ENCODE data around the gene FREM2.

The FREM2 gene

GRCh38 chr13:38908574-38908973 lies 221.7 kb downstream of the FREM2 start:
- Histone ChIP-seq H3K79me2 (ENCODE audit: insufficient read depth, low read length) (no peaks in the 10 kb centered on the region), H2AFZ (ENCODE audit: low read depth, low read length, severe bottlenecking) (no peak overlapping the region), H4K20me1 (ENCODE audit: low read depth, low read length) (no peaks in the 10 kb centered on the region), H3K36me3 (ENCODE audit: low read length) (no peaks in the 10 kb centered on the region), H3K27me3 (ENCODE audit: low read length) (no peaks in the 10 kb centered on the region), H3K9me2 (replicated peaks; ENCODE audit: insufficient read depth, low read length) (no peaks in the 10 kb centered on the region), H3F3A (ENCODE audit: insufficient read depth) (no peaks in the 10 kb centered on the region), H3K27ac (ENCODE audit: low read depth, low read length) (no peak overlapping the region), H3K9me3 (ENCODE audit: insufficient read depth, low read length) (no peaks in the 10 kb centered on the region), H3K9ac (ENCODE audit: low read length) (no peak overlapping the region), H3K4me2 (ENCODE audit: low read depth, low read length, poor library complexity, severe bottlenecking) (no peak overlapping the region), H3K4me3 (ENCODE audit: insufficient read depth, low read length, poor library complexity, severe bottlenecking) (no peak overlapping the region)
- TF ChIP-seq EZH2phosphoT487 (conservative IDR thresholded peaks at IDR 0.05; ENCODE audit: low read length) (no peak), CTCF (IDR thresholded peaks at IDR 0.05; ENCODE audit: insufficient read depth, low read length, poor library complexity, severe bottlenecking) (no peak)

GRCh38 chr13:38914070-38914469 lies 227.2 kb downstream of the FREM2 start:
- Histone ChIP-seq H3K27ac (ENCODE audit: low read depth, low read length) (no peak overlapping the region), H3K4me3 (ENCODE audit: insufficient read depth, low read length, poor library complexity, severe bottlenecking) (no peak overlapping the region), H3K79me2 (ENCODE audit: insufficient read depth, low read length) (no peaks in the 10 kb centered on the region), H3K9me3 (ENCODE audit: insufficient read depth, low read length) (no peaks in the 10 kb centered on the region), H3K27me3 (ENCODE audit: low read length) (no peaks in the 10 kb centered on the region), H3K9me2 (replicated peaks; ENCODE audit: insufficient read depth, low read length) (no peaks in the 10 kb centered on the region), H3K9ac (ENCODE audit: low read length) (no peak overlapping the region), H3F3A (ENCODE audit: insufficient read depth) (no peaks in the 10 kb centered on the region), H3K36me3 (ENCODE audit: low read length) (no peaks in the 10 kb centered on the region), H4K20me1 (ENCODE audit: low read depth, low read length) (no peaks in the 10 kb centered on the region), H3K4me2 (ENCODE audit: low read depth, low read length, poor library complexity, severe bottlenecking) (no peak overlapping the region), H2AFZ (ENCODE audit: low read depth, low read length, severe bottlenecking) (no peak overlapping the region)
- TF ChIP-seq CTCF (IDR thresholded peaks at IDR 0.05; ENCODE audit: insufficient read depth, low read length, poor library complexity, severe bottlenecking) (no peak), EZH2phosphoT487 (conservative IDR thresholded peaks at IDR 0.05; ENCODE audit: low read length) (no peak)

GRCh38 chr13:38921081-38921480 lies 234.2 kb downstream of the FREM2 start:
- no peaks in the 10 kb centered on the region for H4K20me1 ChIP-seq (ENCODE audit: low read depth, low read length)
- H3K4me3 ChIP-seq (ENCODE audit: insufficient read depth, low read length, poor library complexity, severe bottlenecking) = no peak overlapping the region
- H3K36me3 ChIP-seq (ENCODE audit: low read length) = no peaks in the 10 kb centered on the region
- no peaks in the 10 kb centered on the region for H3K79me2 ChIP-seq (ENCODE audit: insufficient read depth, low read length)
- no peaks in the 10 kb centered on the region for H3F3A ChIP-seq (ENCODE audit: insufficient read depth)
- no peaks in the 10 kb centered on the region for H3K9me2 ChIP-seq (replicated peaks; ENCODE audit: insufficient read depth, low read length)
- TF ChIP-seq EZH2phosphoT487 (conservative IDR thresholded peaks at IDR 0.05; ENCODE audit: low read length) (no peak), CTCF (IDR thresholded peaks at IDR 0.05; ENCODE audit: insufficient read depth, low read length, poor library complexity, severe bottlenecking) (no peak)
- no peak overlapping the region for H2AFZ ChIP-seq (ENCODE audit: low read depth, low read length, severe bottlenecking)
- H3K4me2 ChIP-seq (ENCODE audit: low read depth, low read length, poor library complexity, severe bottlenecking) = no peak overlapping the region
- H3K27me3 ChIP-seq (ENCODE audit: low read length) = no peaks in the 10 kb centered on the region
- no peaks in the 10 kb centered on the region for H3K9me3 ChIP-seq (ENCODE audit: insufficient read depth, low read length)
- H3K27ac ChIP-seq (ENCODE audit: low read depth, low read length) = no peak overlapping the region
- H3K9ac ChIP-seq (ENCODE audit: low read length) = no peak overlapping the region
